Lung (tissue), 12 donors: Measurements from ENCODE around the gene SLCO2A1. TPM values are rescaled to one million over a fixed set of nuclear protein-coding genes. Genes with fewer than 3 reads are reported as not detected.
A peak's percentile ranks its signal among the peaks of the same experiment; 100 is the strongest.

Experiments
- ATAC-seq: fragments of 200-7000 bp; cut with Tn5 transposase; one replicate; pipeline ENCODE4 v1.9.1; 2020; ENCODE audit warnings: moderate number of reproducible peaks; ENCODE audit not compliant: insufficient read depth, low FRiP score
- DNase-seq, 3 donors: peaks; one replicate each; pipeline ENCODE4 v3.0.0-alpha.2; 2013 to 2017
- H3K27ac ChIP-seq, 2 donors: one replicate each; pipeline ENCODE4 v1.5.1; 2013; ENCODE audit warnings: mild to moderate bottlenecking in 2 of 2, moderate library complexity in 2 of 2, control low read depth in 1 of 2, inconsistent platforms in 1 of 2, low read depth in 1 of 2, low read length in 1 of 2
- H3K27me3 ChIP-seq, 3 donors: one replicate each; pipeline ENCODE4 v1.5.1; 2013; ENCODE audit warnings: low read length in 2 of 3; ENCODE audit not compliant: control insufficient read depth in 3 of 3, insufficient read depth in 3 of 3
- H3K36me3 ChIP-seq, 4 donors: one replicate each; pipeline ENCODE4 v1.5.1; 2013; ENCODE audit warnings: low read length in 4 of 4, mild to moderate bottlenecking in 1 of 4, moderate library complexity in 1 of 4; ENCODE audit not compliant: control insufficient read depth in 4 of 4, insufficient read depth in 4 of 4
- H3K4me1 ChIP-seq, 5 donors: one replicate each; pipeline ENCODE4 v1.5.1; 2013; ENCODE audit warnings: low read length in 5 of 5, mild to moderate bottlenecking in 2 of 5, moderate library complexity in 1 of 5; ENCODE audit not compliant: control insufficient read depth in 5 of 5, insufficient read depth in 5 of 5
- H3K4me3 ChIP-seq: one replicate; pipeline ENCODE4 v1.5.1; 2013; ENCODE audit warnings: mild to moderate bottlenecking, control low read depth, moderate library complexity
- H3K9ac ChIP-seq, 2 donors: one replicate each; pipeline ENCODE4 v1.5.1; 2013; ENCODE audit warnings: low read length in 2 of 2, control low read depth in 1 of 2; ENCODE audit not compliant: insufficient read depth in 1 of 2
- H3K9me3 ChIP-seq, 4 donors: one replicate each; pipeline ENCODE4 v1.5.1; 2013; ENCODE audit warnings: low read length in 3 of 4, mild to moderate bottlenecking in 1 of 4, moderate library complexity in 1 of 4; ENCODE audit not compliant: control insufficient read depth in 4 of 4, insufficient read depth in 3 of 4
- CTCF ChIP-seq: IDR thresholded peaks from 2 replicates; pipeline ENCODE4 v1.5.1; 2012; ENCODE audit warnings: mild to moderate bottlenecking; ENCODE audit errors: control extremely low read depth, extremely low read depth
- WGBS, 2 donors: extraction: QIAGEN DNeasy Blood & Tissue Kit; methylation state at CpG; one replicate each; pipeline ENCODE4 v1.1.7; 2013; 5-methylcytosine and 5-hydroxymethylcytosine counted together
- polyA plus RNA-seq, 2 donors: library from polyadenylated mRNA; stranded (reverse); fragments of 200-250 nt; gene quantifications; one replicate each; pipeline ENCODE4 v1.2.1, GENCODE V29; 2013
- total RNA-seq, 2 donors: library from RNA; depleted of rRNA in 1 of 2; stranded (reverse); fragments of >200 nt in 1 of 2; gene quantifications; one replicate each; pipeline ENCODE4 v1.2.1, GENCODE V29; 2014 to 2021
- donor health status: control.
- donor health status: control.
- donor health status: Bipolar disorder and iron deficiency.
- donor health status: healthy.
- donor health status: DM: yes; HTN: yes; CAD: no.

Gene SLCO2A1
- total and polyA plus RNA-seq, 4 donors = 27.2 to 131 (median 42.7) TPM

- H3K36me3 ChIP-seq = peaks cover 0 to 8% (median 0%) of the 10 kb centered on the region in 4 donors
- H3K4me1 ChIP-seq = peaks cover 0 to 27% (median 9%) of the 10 kb centered on the region in 5 donors
- H3K4me3 ChIP-seq = no peak overlapping the region
- peaks cover 0 to 2% (median 0%) of the 10 kb centered on the region in 4 donors for H3K9me3 ChIP-seq
- H3K27ac ChIP-seq = no peak overlapping the region
- DNase-seq = no peak
- no peak for ATAC-seq
- no peak overlapping the region for H3K9ac ChIP-seq
- no peaks in the 10 kb centered on the region for H3K27me3 ChIP-seq
- WGBS, 2 donors = 82 to 85% methylated on average over 2 of the region's 2 CpGs
- no peak for TF ChIP-seq CTCF
These were observed 90.8 kb downstream of the SLCO2A1 start for GRCh38 chr3:133938770-133939462.

GRCh38 chr3:133937756-133938601 lies 91.7 kb downstream of the SLCO2A1 start:
- no peak for TF ChIP-seq CTCF
- Histone ChIP-seq H3K9me3 (peaks cover 0 to 2% (median 0%) of the 10 kb centered on the region in 4 donors), H3K27me3 (no peaks in the 10 kb centered on the region), H3K36me3 (peaks cover 0 to 8% (median 0%) of the 10 kb centered on the region in 4 donors), H3K9ac (peak overlapping the region in 1 of 2 donors; percentile 28), H3K27ac (no peak overlapping the region), H3K4me3 (no peak overlapping the region), H3K4me1 (peaks cover 0 to 20% (median 3%) of the 10 kb centered on the region in 5 donors)
- peak; percentile 53 to 83 (median 78) for DNase-seq
- ATAC-seq = no peak
- 86 to 90% methylated on average over 10 of the region's 10 CpGs for WGBS, 2 donors

- Histone ChIP-seq H3K36me3 (peaks cover 0 to 8% (median 0%) of the 10 kb centered on the region in 4 donors), H3K27ac (no peak overlapping the region), H3K27me3 (no peaks in the 10 kb centered on the region), H3K4me3 (no peak overlapping the region), H3K9me3 (peaks cover 0 to 2% (median 0%) of the 10 kb centered on the region in 4 donors), H3K4me1 (peaks cover 0 to 12% (median 0%) of the 10 kb centered on the region in 5 donors), H3K9ac (no peak overlapping the region)
- TF ChIP-seq CTCF = no peak
- WGBS, 2 donors = 82 to 90% methylated on average over 8 of the region's 8 CpGs
- DNase-seq (no peak), ATAC-seq (no peak)
These were observed 92.6 kb downstream of the SLCO2A1 start for GRCh38 chr3:133937061-133937686.
